NT2/D1 (cell line): Measurements from ENCODE around the gene ZNF292.

Experiments used
- SUZ12 ChIP-seq: IDR thresholded peaks from 2 replicates; pipeline ENCODE4 v1.6.1; 2011; ENCODE audit not compliant: insufficient read length, insufficient read depth; ENCODE audit errors: extremely low read depth
- YY1 ChIP-seq: IDR thresholded peaks from 2 replicates; pipeline ENCODE4 v1.6.1; 2011; ENCODE audit not compliant: insufficient read length, insufficient read depth

- TF ChIP-seq YY1, result no peak
- TF ChIP-seq SUZ12, result no peak
These were observed 24.9 kb downstream of the ZNF292 start for GRCh38 chr6:87180105-87180728.
